ENCODE results near the gene APOLD1. TPM values are rescaled to one million over a fixed set of nuclear protein-coding genes. Genes with fewer than 3 reads are reported as not detected.

APOLD1 gene
- total and polyA plus RNA-seq, 2 of the 8 experiments (the other 6 are each of a cell fraction or from before 2014, with no cell fraction given) = 0.12 to 0.71 TPM

DNA sequence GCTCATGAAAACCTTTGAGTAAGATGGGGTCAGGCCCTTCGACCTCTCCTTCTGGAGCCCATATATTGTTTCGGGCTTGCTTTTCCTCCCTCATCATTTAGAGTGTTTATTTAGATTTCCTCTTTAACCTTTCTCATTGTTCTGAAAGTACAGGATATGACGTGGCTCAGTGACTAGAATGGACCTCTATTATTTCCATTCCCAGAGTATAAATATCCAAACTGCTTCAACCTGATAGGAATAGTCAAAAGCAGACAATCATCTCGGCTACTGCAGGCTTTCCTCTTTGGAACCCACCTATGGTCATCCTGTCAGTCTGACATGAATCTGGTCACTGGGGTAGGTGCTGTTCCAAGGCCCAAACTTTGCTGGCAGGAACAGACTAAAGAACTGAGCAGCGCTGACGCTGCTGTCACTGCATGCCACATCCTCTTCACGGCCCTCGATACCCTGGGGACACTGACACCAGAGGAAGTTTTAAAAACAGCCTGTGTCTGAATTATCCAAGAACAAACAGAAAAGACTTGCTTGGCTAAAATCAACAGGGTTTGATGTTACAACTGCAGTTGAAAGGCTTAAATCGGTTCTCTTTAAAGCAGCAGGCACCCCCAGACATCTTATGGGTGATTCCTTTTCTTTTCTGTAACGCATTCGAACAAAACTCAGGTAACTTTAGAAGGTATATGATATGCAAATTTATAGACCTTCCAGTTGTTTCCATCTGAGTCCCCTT is 22.7 kb downstream of the APOLD1 start:
- Histone ChIP-seq H4K91ac (replicated peaks; ENCODE audit: insufficient read length, low read length) (no peak overlapping the region), H3K27ac (ENCODE audit: low read depth, low read length) (no peak overlapping the region), H3K18ac (ENCODE audit: extremely low read depth, low read length) (no peak overlapping the region), H3K4ac (replicated peaks; ENCODE audit: insufficient read length, low read depth, low read length) (no peak overlapping the region), H3K9me3 (ENCODE audit: insufficient read depth in 2 of 2, low read depth in 1 of 2, low read length in 1 of 2) (no peaks in the 10 kb centered on the region), H4K20me1 (replicated peaks in 1 of 2; ENCODE audit: control insufficient read depth in 1 of 2, insufficient read depth in 2 of 2, low read length in 2 of 2) (no peaks in the 10 kb centered on the region), H3K23ac (ENCODE audit: insufficient read length) (no peak overlapping the region), H3K23me2 (ENCODE audit: low read depth, low read length) (no peaks in the 10 kb centered on the region), H4K5ac (ENCODE audit: insufficient read length, low read depth, low read length) (no peak overlapping the region), H2BK12ac (ENCODE audit: low read depth, low read length) (no peak overlapping the region), H3K79me2 (ENCODE audit: control insufficient read depth in 1 of 2, insufficient read depth in 2 of 2, low read length in 2 of 2) (no peaks in the 10 kb centered on the region), H2BK5ac (ENCODE audit: low read depth, low read length) (no peak overlapping the region), H3K14ac (ENCODE audit: insufficient read length) (no peak overlapping the region), H2AK5ac (ENCODE audit: low read depth, low read length) (no peak overlapping the region), H3K4me3 (ENCODE audit: extremely low read depth in 1 of 4, insufficient read depth in 2 of 4, low read depth in 3 of 4, low read length in 4 of 4) (no peak overlapping the region), H2BK20ac (ENCODE audit: low read length) (no peak overlapping the region), H3K56ac (replicated peaks; ENCODE audit: insufficient read length, low read depth, low read length) (no peak overlapping the region), H3K79me1 (ENCODE audit: low read depth, low read length) (no peaks in the 10 kb centered on the region), H3K4me1 (replicated peaks in 1 of 4; ENCODE audit: control insufficient read depth in 3 of 4, insufficient read depth in 4 of 4, low read length in 3 of 4) (no peaks in the 10 kb centered on the region), H3K4me2 (ENCODE audit: insufficient read depth in 1 of 2, low read depth in 2 of 2, low read length in 2 of 2) (no peak overlapping the region), H3K9ac (replicated peaks in 1 of 4; ENCODE audit: extremely low read depth in 1 of 4, low read depth in 3 of 4, low read length in 3 of 4) (no peak overlapping the region), H3K36me3 (ENCODE audit: control insufficient read depth in 2 of 4, insufficient read depth in 4 of 4, low read length in 3 of 4) (no peaks in the 10 kb centered on the region), H2AFZ (ENCODE audit: low read length) (peak overlapping the region; percentile 59; the same call in 1 of the 2 replicates), H2BK120ac (replicated peaks; ENCODE audit: low read depth, low read length) (no peak overlapping the region), H2BK15ac (ENCODE audit: low read length) (no peak overlapping the region), H3K27me3 (replicated peaks in 1 of 4; ENCODE audit: control insufficient read depth in 3 of 4, extremely low read depth in 1 of 4, insufficient read depth in 3 of 4, low read length in 3 of 4) (no peaks in the 10 kb centered on the region), H4K8ac (ENCODE audit: extremely low read depth, insufficient read depth, low read length) (no peak overlapping the region)
- CTCF ChIA-PET (ENCODE audit: partially characterized antibody) = no interaction called here
- DNase-seq (ENCODE audit: low read depth in 1 of 2, low spot score in 2 of 2) (no peak), FAIRE-seq (no peak)
- WGBS, 2 experiments (ENCODE audit: extremely low coverage in 1 of 2, insufficient coverage in 1 of 2, insufficient read length in 1 of 2, insufficient replicate concordance in 2 of 2, low coverage in 1 of 2, low lambda C conversion rate in 2 of 2, missing lambda C conversion rate in 1 of 2) = 92% methylated on average over 11 of the region's 11 CpGs; no CpG with 5 or more reads in 1 of the 2 experiments
- TF ChIP-seq TAF7 (optimal IDR thresholded peaks at IDR 0.05; ENCODE audit: borderline replicate concordance, low read depth, low read length) (no peak), TAF1 (IDR thresholded peaks at IDR 0.05; ENCODE audit: low read depth, low read length) (no peak), EZH2 (IDR thresholded peaks at IDR 0.05; ENCODE audit: low read depth, low read length, severe bottlenecking) (no peak), BACH1 (IDR thresholded peaks at IDR 0.05; ENCODE audit: low read length) (no peak), SUZ12 (IDR thresholded peaks at IDR 0.05; ENCODE audit: low read length) (no peak), NRF1 (IDR thresholded peaks at IDR 0.05; ENCODE audit: low read depth, low read length) (no peak), HDAC6 (IDR thresholded peaks at IDR 0.05; ENCODE audit: low read depth, low read length) (no peak), CTBP2 (IDR thresholded peaks at IDR 0.05; ENCODE audit: borderline replicate concordance, insufficient read depth, insufficient read length, low read length) (no peak), GABPA (IDR thresholded peaks at IDR 0.05; ENCODE audit: borderline replicate concordance, insufficient read depth, low read length) (no peak), ZNF274 (IDR thresholded peaks at IDR 0.05; ENCODE audit: borderline replicate concordance, extremely low read depth, low read length) (no peak), YY1 (IDR thresholded peaks at IDR 0.05; ENCODE audit: low read depth, low read length) (no peak), RXRA (IDR thresholded peaks at IDR 0.05; ENCODE audit: insufficient read depth, low read depth, low read length) (no peak), POLR2A (IDR thresholded peaks at IDR 0.05; ENCODE audit: control extremely low read depth in 1 of 2, low read depth in 2 of 2, low read length in 2 of 2) (no peak), CHD2 (IDR thresholded peaks at IDR 0.05; ENCODE audit: low read length) (no peak)
- POLR2A ChIA-PET (ENCODE audit: partially characterized antibody) = no interaction called here

Data from H1 (cell line).